Measurements from ENCODE around the gene CYP4F8.
"Not testable (repeated sequence)": the region's sequence is repeated elsewhere in the genome, so short reads cannot be mapped to it uniquely, and the experiment has no call there.

The CYP4F8 gene

DNA sequence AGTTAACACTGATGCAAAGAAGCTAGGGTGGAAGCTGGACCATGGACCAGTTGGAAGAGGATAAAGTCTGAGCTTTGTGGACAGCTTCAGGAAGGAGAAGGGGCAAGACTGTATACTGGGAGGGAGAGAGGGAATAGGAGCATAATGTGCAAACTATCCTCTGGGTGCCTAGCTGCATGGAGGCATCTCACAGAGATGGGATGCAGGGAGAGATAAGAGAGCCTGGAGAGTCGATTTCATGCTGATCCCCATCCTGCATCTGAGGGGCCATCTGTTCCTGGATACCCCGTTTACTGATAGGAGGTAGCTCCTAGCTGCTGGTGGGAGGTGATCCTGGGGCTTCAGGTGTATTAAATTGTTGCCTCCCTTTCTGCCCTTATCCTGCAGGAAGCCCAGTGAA is 34.5 kb downstream of the CYP4F8 start:
- DNase-seq, result no peak

DNA sequence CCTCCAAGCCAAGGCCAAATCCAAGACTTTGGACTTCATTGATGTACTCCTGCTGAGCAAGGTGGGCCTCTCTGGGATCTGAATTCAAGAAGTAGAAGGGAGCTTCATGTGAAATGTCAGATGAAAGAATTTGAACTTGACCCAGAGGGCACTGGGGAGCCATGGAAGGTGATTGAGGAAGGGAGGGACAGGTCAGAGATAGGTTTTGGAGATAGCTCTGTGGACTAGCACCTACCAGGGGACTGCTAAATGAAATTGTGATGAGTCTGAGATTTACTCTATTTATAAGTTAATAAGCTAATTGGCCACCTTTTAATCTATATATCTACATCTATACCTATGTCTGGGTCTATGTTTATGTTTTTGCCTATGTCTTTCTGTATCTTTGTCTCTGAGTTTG is 35.1 kb downstream of the CYP4F8 start:
- DNase-seq, result not testable (repeated sequence)

DNA sequence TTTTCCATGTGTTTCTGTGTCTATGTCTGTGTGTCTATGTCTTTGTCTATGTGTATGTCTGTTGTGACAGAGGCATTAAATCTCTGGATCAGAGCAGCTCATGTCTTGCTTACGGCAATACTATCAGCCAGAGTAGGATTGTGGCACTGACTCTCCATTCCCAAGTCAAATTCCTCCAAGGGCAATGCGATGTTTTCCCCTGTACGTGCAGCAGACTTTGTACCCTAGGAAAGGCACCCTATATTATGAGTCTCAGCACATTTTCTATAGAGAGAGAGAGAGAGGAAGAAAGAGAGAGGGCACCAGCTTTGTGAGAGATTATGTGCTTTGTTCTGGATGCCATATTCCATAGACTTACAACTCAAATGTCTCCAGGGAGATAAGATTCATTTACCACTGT is 36.8 kb downstream of the CYP4F8 start:
- DNase-seq, result no peak

DNA sequence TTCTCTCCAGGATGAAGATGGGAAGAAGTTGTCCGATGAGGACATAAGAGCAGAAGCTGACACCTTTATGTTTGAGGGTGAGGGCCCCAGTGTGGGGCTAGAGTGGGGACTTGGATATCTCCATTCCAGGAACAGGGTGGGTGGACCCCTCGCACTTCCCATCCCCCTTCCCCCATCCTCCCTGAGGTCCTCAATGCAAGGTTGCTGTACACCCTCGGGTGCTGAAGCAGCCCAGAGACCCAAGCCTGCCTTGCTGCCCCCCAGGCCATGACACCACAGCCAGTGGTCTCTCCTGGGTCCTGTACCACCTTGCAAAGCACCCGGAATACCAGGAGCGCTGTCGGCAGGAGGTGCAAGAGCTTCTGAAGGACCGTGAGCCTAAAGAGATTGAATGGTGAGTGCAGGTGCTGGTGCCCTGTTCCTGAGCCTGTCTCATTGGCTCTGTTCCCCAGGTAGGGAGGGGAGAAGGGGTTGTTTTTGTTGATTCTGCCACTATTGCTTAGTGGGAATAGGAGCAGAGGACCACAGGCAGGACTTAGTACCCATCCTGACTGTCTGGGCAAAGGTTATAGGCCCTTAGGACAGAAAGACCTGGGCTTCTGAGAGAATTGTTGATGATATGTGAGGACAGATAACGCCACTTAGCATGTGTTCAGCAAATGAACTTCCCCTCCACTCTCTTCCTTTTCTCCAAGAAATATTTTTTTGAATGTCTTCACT is 37.7 kb downstream of the CYP4F8 start:
- DNase-seq, result no peak

DNA sequence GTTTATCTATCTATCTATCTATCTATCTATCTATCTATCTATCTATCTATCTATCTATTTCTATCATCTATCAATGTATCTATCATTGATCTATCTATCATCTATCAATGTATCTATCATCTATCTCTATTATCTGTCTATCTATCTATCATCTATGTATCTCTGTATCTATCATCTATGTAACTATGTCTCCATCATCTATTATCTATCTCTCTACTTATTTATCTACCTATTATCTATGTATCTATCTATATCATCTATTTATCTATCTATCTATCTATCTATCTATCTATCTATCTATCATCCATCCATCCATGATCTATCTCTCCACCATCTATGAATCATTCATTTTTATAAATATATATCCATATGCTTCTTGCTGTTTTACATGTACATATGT is 41.4 kb downstream of the CYP4F8 start:
- no peak for DNase-seq

DNA sequence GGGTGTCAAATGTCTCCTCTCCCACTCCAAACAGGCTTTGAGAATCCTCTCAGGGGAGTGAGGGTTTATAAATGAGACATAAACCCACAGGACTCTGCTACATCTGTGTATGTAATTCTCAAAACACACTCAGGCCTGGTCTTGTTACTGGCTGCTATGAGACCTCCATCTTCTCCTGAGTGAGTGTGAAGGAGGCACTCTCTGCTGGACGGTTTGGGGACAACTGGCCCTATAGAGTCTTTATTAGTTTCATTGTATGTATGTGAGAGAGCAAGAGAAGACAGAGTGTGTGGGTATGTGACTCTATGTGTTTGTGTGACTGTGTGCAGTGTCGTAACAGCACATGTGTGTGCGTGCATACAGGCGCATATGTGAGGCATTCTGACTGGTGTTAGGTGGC is 48.2 kb downstream of the CYP4F8 start:
- DNase-seq, result no peak

DNA sequence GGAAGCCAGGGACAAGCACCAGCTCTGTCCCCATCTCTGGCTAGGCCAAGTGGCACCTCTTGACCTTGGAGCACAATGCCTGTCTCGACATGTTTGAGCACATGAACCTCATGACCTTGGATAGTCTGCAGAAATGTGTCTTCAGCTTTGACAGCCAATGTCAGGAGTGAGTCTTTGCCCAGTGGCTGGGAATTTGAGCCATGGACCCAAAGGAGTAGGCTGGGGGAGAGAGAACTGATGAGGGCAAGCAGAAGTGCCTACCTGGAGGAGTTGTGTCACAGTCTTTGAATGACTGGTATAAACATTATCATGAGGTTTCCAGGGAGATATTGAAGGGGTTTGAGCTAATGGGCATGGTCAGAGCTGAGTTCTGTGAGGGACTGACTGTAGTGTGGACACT is 51.2 kb downstream of the CYP4F8 start:
- DNase-seq, result no peak

DNA sequence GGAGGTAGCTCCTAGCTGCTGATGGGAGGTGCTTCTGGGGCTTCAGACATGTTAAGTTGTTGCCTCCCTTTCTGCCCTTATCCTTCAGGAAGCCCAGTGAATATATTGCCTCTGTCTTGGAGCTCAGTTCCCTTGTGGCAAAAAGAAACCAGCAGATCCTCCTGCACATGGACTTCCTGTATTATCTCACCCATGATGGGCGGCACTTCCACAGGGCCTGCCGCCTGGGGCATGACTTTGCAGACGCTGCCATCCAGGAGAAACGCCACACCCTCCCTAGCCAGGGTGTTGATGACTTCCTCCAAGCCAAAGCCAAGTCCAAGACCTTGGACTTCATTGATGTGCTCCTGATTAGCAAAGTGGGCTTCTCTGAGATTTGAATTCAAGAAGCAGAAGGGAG is 51.9 kb downstream of the CYP4F8 start:
- DNase-seq, result no peak

DNA sequence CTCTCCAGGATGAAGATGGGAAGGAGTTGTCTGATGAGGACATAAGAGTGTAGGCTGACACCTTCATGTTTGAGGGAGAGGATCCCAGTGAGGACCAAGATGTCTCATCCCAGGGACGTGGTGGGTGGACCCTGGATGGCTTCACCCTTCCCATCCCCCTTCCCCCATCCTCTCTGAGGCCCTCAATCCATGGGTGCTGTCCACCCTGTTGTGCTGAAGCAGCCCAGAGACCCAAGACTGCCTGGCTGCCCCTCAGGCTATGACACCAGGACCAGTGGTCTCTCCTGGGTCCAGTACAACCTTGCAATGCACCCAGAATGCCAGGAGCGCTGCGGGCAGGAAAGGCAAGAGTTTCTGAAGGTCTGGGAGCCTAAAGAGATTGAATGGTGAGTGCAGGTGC is 54.4 kb downstream of the CYP4F8 start:
- no peak for DNase-seq

DNA sequence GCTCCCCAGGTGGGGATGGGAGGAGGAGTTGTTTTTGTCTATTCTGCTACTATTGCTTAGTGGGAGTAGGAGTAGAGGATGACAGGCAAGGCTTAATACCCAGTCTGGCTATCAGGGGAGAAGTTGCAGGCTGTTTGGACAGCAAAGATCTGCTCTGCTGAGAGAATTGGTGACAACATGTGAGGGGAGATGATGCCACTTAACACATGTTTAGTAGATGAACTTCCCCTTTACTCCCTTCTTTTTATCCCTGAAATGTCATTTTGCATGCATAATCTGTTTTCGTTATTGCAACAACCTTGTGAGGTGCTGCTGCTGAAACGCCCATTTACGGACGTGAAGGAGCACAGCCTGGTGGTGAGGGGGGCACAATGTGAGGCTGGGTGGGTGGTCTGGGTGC is 54.9 kb downstream of the CYP4F8 start:
- DNase-seq, result no peak

DNA sequence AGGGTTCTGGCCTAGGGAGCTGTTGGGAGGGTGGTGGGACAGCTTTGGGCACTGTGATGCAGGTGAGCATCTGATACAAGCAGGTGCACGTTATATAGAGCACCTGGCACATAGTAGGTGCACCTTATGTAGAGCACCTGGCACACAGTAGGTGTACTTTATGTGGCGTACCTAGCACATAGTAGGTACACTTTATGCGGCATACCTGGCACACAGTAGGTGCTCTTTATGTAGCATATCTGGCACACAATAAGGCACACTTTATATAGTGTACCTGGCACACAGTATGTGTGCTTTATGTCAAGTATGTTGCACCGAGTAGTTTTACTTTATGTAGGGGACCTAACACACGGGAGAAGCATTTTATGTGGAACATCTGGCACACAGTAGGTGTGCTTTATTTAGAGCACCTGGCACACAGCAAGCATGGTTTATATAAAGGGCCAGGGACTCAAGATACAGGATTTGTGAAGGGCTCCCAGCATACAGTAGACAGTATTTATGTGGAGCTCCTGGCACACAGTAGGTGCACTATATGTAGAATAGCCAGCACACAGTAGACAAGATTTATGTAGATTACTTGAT is 56.3 kb downstream of the CYP4F8 start:
- DNase-seq, result no peak

DNA sequence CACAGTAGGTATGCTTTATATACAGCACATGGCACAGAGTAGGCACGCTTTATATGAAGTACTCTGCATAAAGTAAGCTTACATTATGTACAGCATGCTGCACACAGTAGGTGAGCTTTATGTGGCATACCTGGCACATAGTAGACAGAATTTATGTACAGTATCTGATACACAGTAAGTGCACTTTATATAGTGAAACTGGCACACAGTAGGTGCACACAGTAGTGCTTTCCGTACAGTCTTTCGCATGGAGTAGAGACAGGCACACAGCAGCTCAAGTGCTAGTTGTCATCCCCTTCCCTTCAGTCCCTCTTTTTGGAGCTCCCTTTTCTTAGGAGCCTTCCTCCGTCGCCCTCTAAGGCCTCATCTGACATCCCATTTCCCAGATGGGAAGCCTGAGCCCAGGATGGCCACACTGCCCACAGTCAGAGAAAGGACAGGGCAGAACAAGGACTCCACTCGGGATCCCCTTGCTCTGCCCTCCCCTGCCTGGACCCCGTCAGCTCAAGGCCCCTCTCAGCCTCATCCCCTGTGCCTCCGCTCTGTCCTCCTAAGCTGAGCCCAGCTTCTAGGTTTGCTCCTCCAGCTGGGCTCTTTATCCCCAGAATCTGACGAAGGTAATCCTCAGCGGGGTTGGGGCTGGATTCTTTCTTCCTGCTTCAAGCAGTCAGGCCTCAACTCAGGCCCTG is 57.0 kb downstream of the CYP4F8 start:
- DNase-seq, result no peak

DNA sequence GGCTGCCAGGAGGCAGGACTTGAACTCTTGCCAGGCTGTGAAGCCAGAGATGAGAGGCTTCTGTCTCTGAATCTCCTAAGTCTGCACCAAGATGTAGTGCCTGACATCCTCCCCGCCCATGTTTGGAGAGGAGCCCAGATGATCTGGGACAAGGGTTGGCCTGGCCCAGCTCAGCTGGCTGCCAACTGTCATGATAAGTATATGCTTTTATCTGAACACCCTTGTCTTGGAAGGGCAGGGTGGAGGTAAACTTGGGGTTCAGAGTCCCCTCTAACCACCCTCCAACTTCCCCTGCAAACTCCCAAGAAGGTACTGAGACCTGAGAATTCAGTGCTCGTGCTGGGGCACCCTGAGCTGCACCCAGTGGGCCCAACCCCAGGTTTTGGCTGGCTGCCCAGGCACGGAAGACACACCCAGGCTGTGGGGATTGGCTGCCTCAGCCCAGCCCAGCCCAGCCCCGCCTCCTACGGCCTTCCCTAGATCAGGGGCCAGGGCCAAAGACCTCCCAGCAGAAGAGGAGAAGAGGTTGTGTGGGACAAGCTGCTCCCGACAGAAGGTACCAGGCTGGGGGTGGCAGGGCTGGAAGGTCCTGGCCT is 57.7 kb downstream of the CYP4F8 start, which contains the start of gene CYP4F12:
CYP4F12 (plus strand) TSS at position 508 of the 596 bp plus-strand sequence. CDS start 443 bp downstream, outside the sequence.
- no peak for DNase-seq

DNA sequence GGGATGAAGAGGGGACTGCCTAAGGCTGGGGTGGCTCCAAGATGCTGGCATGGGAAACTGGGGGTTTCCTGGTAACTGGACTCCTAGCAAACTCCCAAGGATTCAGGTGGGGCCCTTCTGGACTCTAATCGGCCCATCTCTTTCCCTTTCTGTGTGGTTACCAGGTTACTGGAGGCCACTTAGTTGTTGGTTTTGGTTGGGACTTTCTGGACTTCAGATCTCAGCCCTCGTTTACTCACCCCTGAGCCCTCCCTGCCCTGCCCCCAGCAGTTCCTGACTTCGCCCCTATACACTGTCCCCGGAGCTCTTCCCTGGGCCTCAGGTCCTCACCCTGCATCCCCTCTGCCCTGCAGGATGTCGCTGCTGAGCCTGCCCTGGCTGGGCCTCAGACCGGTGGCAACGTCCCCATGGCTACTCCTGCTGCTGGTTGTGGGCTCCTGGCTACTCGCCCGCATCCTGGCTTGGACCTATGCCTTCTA is 58.2 kb downstream of the CYP4F8 start:
- no peak for DNase-seq

DNA sequence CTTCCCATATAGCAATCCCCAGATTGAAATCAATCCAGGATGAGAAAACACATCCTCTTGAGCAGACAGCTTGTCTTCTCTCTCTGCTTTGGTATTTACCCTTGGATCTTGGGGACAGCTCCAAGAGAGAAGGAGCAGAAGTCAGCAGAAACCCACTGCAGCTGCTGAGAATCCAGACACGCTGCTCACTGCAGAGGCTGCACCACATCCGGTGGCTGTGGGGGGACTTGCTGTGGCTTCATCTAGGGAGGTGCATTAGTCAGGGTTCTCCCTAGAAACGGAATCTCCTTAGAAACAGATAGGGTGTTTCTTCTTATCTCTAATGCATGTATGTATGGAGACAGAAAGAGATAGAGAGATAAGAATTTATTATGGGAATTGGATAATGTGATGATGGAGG is 60.5 kb downstream of the CYP4F8 start:
- DNase-seq, result no peak

DNA sequence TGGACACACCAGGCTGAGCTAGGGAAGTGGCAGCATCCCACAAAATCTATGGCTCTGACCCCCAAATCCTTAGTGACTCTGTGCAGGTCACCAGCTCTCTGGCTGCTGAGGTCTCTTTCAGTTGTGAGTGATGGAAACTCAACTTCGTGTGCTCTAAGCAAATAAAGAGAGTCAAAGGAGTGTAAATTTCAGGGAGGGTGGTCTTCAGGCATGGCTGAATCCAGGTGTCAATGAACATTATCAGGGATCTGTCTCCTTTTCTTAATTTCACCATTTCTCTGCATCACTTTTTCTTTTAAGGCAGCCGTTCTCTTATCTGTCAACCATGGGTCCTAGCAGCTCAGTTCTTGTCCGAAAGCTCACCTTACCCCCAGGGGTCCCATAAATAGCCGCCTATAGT is 64.1 kb downstream of the CYP4F8 start:
- DNase-seq, result no peak

DNA sequence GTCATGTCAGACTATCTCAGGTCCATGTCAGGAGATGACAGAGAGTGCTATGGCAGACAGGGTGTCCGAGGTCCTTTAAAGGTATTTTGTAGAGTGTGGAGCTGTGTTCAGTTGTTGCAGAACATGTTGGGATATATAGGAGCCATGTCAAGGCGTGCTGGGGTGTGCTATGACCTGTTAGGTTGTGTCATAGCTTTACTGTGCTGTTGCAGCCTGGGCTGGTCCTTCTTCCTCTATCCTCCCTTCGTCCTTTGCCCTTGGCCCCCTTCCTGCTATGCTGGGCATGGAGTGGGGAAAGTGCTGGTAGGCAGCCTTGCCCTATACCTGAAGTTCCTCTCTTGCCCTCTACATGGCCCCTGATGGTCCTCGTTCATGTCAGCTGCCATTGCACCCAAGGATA is 64.8 kb downstream of the CYP4F8 start:
- not testable (repeated sequence) for DNase-seq

All from NCI-H1092 treated with DMSO at 0.1 percent for 48 hours (cell line).